H1 (cell line): ENCODE data around the gene KRTAP10-8. TPM values are rescaled to one million over a fixed set of nuclear protein-coding genes. Genes with fewer than 3 reads are reported as not detected.

Experiments used
- CTCF ChIA-PET: fragments of 300-600 bp; sonication (Branson Sonifier 250); formaldehyde crosslinking; loops from one replicate; lab custom pipeline; 2021; ENCODE audit not compliant: partially characterized antibody; lab: Charles Lee
- POLR2A ChIA-PET: fragments of 300-600 bp; sonication (Branson Sonifier 250); formaldehyde crosslinking; loops from one replicate; lab custom pipeline; 2021; ENCODE audit warnings: inconsistent platforms; ENCODE audit not compliant: partially characterized antibody; lab: Charles Lee
- DNase-seq, 2 experiments: peaks; one replicate each; pipeline versions ENCODE4 v3.0.0 to v3.0.0-alpha.2; 2010 to 2022; ENCODE audit warnings: low spot score in 2 of 2, low read depth in 1 of 2, mixed read lengths in 1 of 2
- FAIRE-seq: peaks from 2 replicates; lab custom pipeline; 2011; peaks lifted over from hg19 to GRCh38; lab: Jason Lieb, UNC
- H2AFZ ChIP-seq: 2 replicates; pipeline ENCODE4 v1.8.1; 2012; ENCODE audit warnings: low read length, inconsistent platforms
- H2AK5ac ChIP-seq: 2 replicates; pipeline ENCODE4 v1.6.1; 2013; ENCODE audit warnings: low read depth, low read length
- H2BK120ac ChIP-seq: replicated peaks from 2 replicates; pipeline ENCODE3; 2013; ENCODE audit warnings: low read depth, low read length, inconsistent platforms
- H2BK12ac ChIP-seq: 2 replicates; pipeline ENCODE4 v1.6.1; 2013; ENCODE audit warnings: low read depth, low read length
- H2BK15ac ChIP-seq: 2 replicates; pipeline ENCODE4 v1.6.1; 2013; ENCODE audit warnings: low read length
- H2BK20ac ChIP-seq: 2 replicates; pipeline ENCODE4 v1.6.1; 2013; ENCODE audit warnings: low read length
- H2BK5ac ChIP-seq: 2 replicates; pipeline ENCODE4 v1.6.1; 2013; ENCODE audit warnings: low read depth, low read length
- H3K14ac ChIP-seq: 2 replicates; pipeline ENCODE4 v1.6.1; 2013; ENCODE audit warnings: inconsistent platforms; ENCODE audit not compliant: insufficient read length
- H3K18ac ChIP-seq: 2 replicates; pipeline ENCODE4 v1.6.1; 2013; ENCODE audit warnings: low read length; ENCODE audit errors: extremely low read depth
- H3K23ac ChIP-seq: 2 replicates; pipeline ENCODE4 v1.6.1; 2013; ENCODE audit warnings: inconsistent platforms; ENCODE audit not compliant: insufficient read length
- H3K23me2 ChIP-seq: 2 replicates; pipeline ENCODE4 v1.6.1; 2013; ENCODE audit warnings: low read depth, low read length
- H3K27ac ChIP-seq: 2 replicates; pipeline ENCODE4 v1.6.1; 2011; ENCODE audit warnings: low read depth, low read length, inconsistent platforms
- H3K27me3 ChIP-seq, 4 experiments: replicated peaks in 1 of 4; 1 replicate in 1 of 4; 2 replicates in 3 of 4; pipeline versions ENCODE4 v1.6.1 to v1.8.1; 2011 to 2013; ENCODE audit warnings: low read length in 3 of 4, mild to moderate bottlenecking in 3 of 4, inconsistent platforms in 2 of 4, mixed read lengths in 2 of 4, moderate library complexity in 1 of 4; ENCODE audit not compliant: control insufficient read depth in 3 of 4, insufficient read depth in 3 of 4; ENCODE audit errors: extremely low read depth in 1 of 4
- H3K36me3 ChIP-seq, 4 experiments: 2 replicates each; pipeline versions ENCODE4 v1.6.1 to v1.8.1; 2011 to 2013; ENCODE audit warnings: mild to moderate bottlenecking in 4 of 4, low read length in 3 of 4, moderate library complexity in 2 of 4, control low read depth in 1 of 4, inconsistent platforms in 1 of 4; ENCODE audit not compliant: insufficient read depth in 4 of 4, control insufficient read depth in 2 of 4
- H3K4ac ChIP-seq: replicated peaks from 2 replicates; pipeline ENCODE3; 2013; ENCODE audit warnings: low read length, low read depth, mixed read lengths, inconsistent platforms; ENCODE audit not compliant: insufficient read length
- H3K4me1 ChIP-seq, 4 experiments: replicated peaks in 1 of 4; 1 replicate in 1 of 4; 2 replicates in 3 of 4; pipeline versions ENCODE4 v1.6.1 to v1.8.1; 2011 to 2013; ENCODE audit warnings: low read length in 3 of 4, inconsistent platforms in 2 of 4, mixed read lengths in 1 of 4; ENCODE audit not compliant: insufficient read depth in 4 of 4, control insufficient read depth in 3 of 4
- H3K4me2 ChIP-seq, 2 experiments: 2 replicates each; pipeline versions ENCODE4 v1.6.1 to v1.8.1; 2011 to 2013; ENCODE audit warnings: low read depth in 2 of 2, low read length in 2 of 2, control low read depth in 1 of 2, inconsistent platforms in 1 of 2, mild to moderate bottlenecking in 1 of 2; ENCODE audit not compliant: insufficient read depth in 1 of 2
- H3K4me3 ChIP-seq, 4 experiments: fragments of 200-600, 300-600 bp in 1 of 4; sonication (generic), shearing (Covaris generic), sonication (Bioruptor Twin) in 1 of 4; 2 replicates each; pipeline versions ENCODE4 v1.5.1 to v1.8.1; 2011 to 2016; ENCODE audit warnings: low read length in 4 of 4, low read depth in 3 of 4, control low read depth in 2 of 4, inconsistent platforms in 2 of 4, mild to moderate bottlenecking in 2 of 4, mixed read lengths in 1 of 4, moderate library complexity in 1 of 4; ENCODE audit not compliant: insufficient read depth in 2 of 4; ENCODE audit errors: extremely low read depth in 1 of 4
- H3K56ac ChIP-seq: replicated peaks from 2 replicates; pipeline ENCODE3; 2013; ENCODE audit warnings: low read depth, mild to moderate bottlenecking, mixed read lengths, low read length, inconsistent platforms; ENCODE audit not compliant: insufficient read length
- H3K79me1 ChIP-seq: 2 replicates; pipeline ENCODE4 v1.6.1; 2013; ENCODE audit warnings: low read depth, low read length, control low read depth
- H3K79me2 ChIP-seq, 2 experiments: 2 replicates each; pipeline versions ENCODE4 v1.6.1 to v1.8.1; 2012 to 2013; ENCODE audit warnings: low read length in 2 of 2, mild to moderate bottlenecking in 2 of 2, inconsistent platforms in 1 of 2; ENCODE audit not compliant: insufficient read depth in 2 of 2, control insufficient read depth in 1 of 2
- H3K9ac ChIP-seq, 4 experiments: replicated peaks in 1 of 4; 1 replicate in 1 of 4; 2 replicates in 3 of 4; pipeline versions ENCODE4 v1.6.1 to v1.8.1; 2011 to 2013; ENCODE audit warnings: low read depth in 3 of 4, low read length in 3 of 4, control low read depth in 2 of 4, mild to moderate bottlenecking in 2 of 4, moderate library complexity in 2 of 4, inconsistent platforms in 1 of 4; ENCODE audit errors: extremely low read depth in 1 of 4
- H3K9me3 ChIP-seq, 2 experiments: 2 replicates each; pipeline versions ENCODE4 v1.6.1 to v1.8.1; 2012 to 2013; ENCODE audit warnings: mild to moderate bottlenecking in 2 of 2, moderate library complexity in 2 of 2, control low read depth in 1 of 2, inconsistent platforms in 1 of 2, low read depth in 1 of 2, low read length in 1 of 2, mixed read lengths in 1 of 2; ENCODE audit not compliant: insufficient read depth in 2 of 2
- H4K20me1 ChIP-seq, 2 experiments: replicated peaks in 1 of 2; 2 replicates each; pipeline versions ENCODE3 to v1.8.1; 2011 to 2013; ENCODE audit warnings: inconsistent platforms in 2 of 2, low read length in 2 of 2, mild to moderate bottlenecking in 1 of 2; ENCODE audit not compliant: insufficient read depth in 2 of 2, control insufficient read depth in 1 of 2
- H4K5ac ChIP-seq: 2 replicates; pipeline ENCODE4 v1.6.1; 2013; ENCODE audit warnings: low read length, low read depth, mixed read lengths, inconsistent platforms; ENCODE audit not compliant: insufficient read length
- H4K8ac ChIP-seq: 2 replicates; pipeline ENCODE4 v1.8.0; 2013; ENCODE audit warnings: mild to moderate bottlenecking, moderate library complexity, low read length, inconsistent platforms; ENCODE audit not compliant: insufficient read depth; ENCODE audit errors: extremely low read depth
- H4K91ac ChIP-seq: replicated peaks from 2 replicates; pipeline ENCODE3; 2013; ENCODE audit warnings: low read length, mixed read lengths, inconsistent platforms; ENCODE audit not compliant: insufficient read length
- CBX8 ChIP-seq: fragments of 300-800, 300-1000 bp; sonication (generic); IDR thresholded peaks from 2 replicates; pipeline ENCODE4 v1.7.1; 2016; ENCODE audit warnings: low read depth, low read length, borderline replicate concordance
- CHD2 ChIP-seq: IDR thresholded peaks from 2 replicates; pipeline ENCODE4 v1.6.1; 2012; ENCODE audit warnings: low read length, improper control_type of control experiment
- CREB1 ChIP-seq: IDR thresholded peaks from 2 replicates; pipeline ENCODE4 v1.6.1; 2012; ENCODE audit warnings: inconsistent platforms
- GABPA ChIP-seq: IDR thresholded peaks from 2 replicates; pipeline ENCODE4 v1.6.1; 2011; ENCODE audit warnings: mild to moderate bottlenecking, low read length, moderate library complexity, borderline replicate concordance; ENCODE audit not compliant: insufficient read depth
- HDAC2 ChIP-seq, 2 experiments: fragments of 300-600 bp in 1 of 2; sonication (generic) in 1 of 2; IDR thresholded peaks; 2 replicates each; pipeline ENCODE4 v1.6.1; 2011 to 2012; ENCODE audit warnings: low read depth in 2 of 2, low read length in 2 of 2, mild to moderate bottlenecking in 2 of 2, moderate library complexity in 2 of 2, borderline replicate concordance in 1 of 2, inconsistent platforms in 1 of 2
- POLR2A ChIP-seq, 2 experiments: IDR thresholded peaks; 1 replicate in 1 of 2; 2 replicates in 1 of 2; pipeline ENCODE4 v1.6.1; 2011; ENCODE audit warnings: low read depth in 2 of 2, low read length in 2 of 2, mild to moderate bottlenecking in 2 of 2; ENCODE audit errors: control extremely low read depth in 1 of 2
- RAD21 ChIP-seq, 2 experiments: IDR thresholded peaks in 1 of 2; conservative IDR thresholded peaks in 1 of 2; 2 replicates each; pipeline ENCODE4 v1.6.1; 2011; ENCODE audit warnings: low read depth in 2 of 2, low read length in 2 of 2, improper control_type of control experiment in 1 of 2, inconsistent platforms in 1 of 2, mild to moderate bottlenecking in 1 of 2, moderate library complexity in 1 of 2
- RBBP5 ChIP-seq: IDR thresholded peaks from 2 replicates; pipeline ENCODE4 v1.7.1; 2012; ENCODE audit warnings: low read depth, mild to moderate bottlenecking, inconsistent platforms, low read length, moderate library complexity, borderline replicate concordance
- RXRA ChIP-seq: IDR thresholded peaks from 2 replicates; pipeline ENCODE4 v1.6.1; 2011; ENCODE audit warnings: low read depth, mild to moderate bottlenecking, low read length, moderate library complexity; ENCODE audit not compliant: insufficient read depth
- SP1 ChIP-seq: IDR thresholded peaks from 2 replicates; pipeline ENCODE4 v1.6.1; 2011; ENCODE audit warnings: low read depth, low read length
- TBP ChIP-seq: IDR thresholded peaks from 2 replicates; pipeline ENCODE4 v1.6.1; 2011; ENCODE audit warnings: low read depth, low read length, improper control_type of control experiment
- YY1 ChIP-seq: IDR thresholded peaks from 2 replicates; pipeline ENCODE4 v1.6.1; 2011; ENCODE audit warnings: low read depth, mild to moderate bottlenecking, low read length
- WGBS, 2 experiments: shearing (Covaris generic) in 1 of 2; methylation state at CpG; one replicate each; pipeline versions ENCODE4 v1.1.6 to v1.1.7; 2013 to 2015; ENCODE audit warnings: low lambda C conversion rate in 2 of 2, mixed read lengths in 2 of 2, inconsistent platforms in 1 of 2, low coverage in 1 of 2, missing lambda C conversion rate in 1 of 2; ENCODE audit not compliant: insufficient replicate concordance in 2 of 2, insufficient coverage in 1 of 2, insufficient read length in 1 of 2; ENCODE audit errors: extremely low coverage in 1 of 2, missing lambda C conversion rate in 1 of 2; 5-methylcytosine and 5-hydroxymethylcytosine counted together
- polyA plus RNA-seq, 7 experiments: library from polyadenylated mRNA; depleted of rRNA in 3 of 7; stranded (reverse) in 5 of 7; unstranded in 2 of 7; fragments of >200 nt in 5 of 7; fragments of 200-250 nt in 2 of 7; gene quantifications; 1 replicate in 5 of 7; 2 replicates in 1 of 7; 4 replicates in 1 of 7; pipeline versions ENCODE4 v1.2.1 to v1.2.3, GENCODE V29; 2011 to 2013; ENCODE audit warnings: missing spikeins in 2 of 7, mixed read lengths in 2 of 7
- total RNA-seq: library from RNA; stranded (reverse); fragmentation: NEBNext Ultra II Directional; extraction: Animal tissue kit (Norgen Biotek cat#: 25700); gene quantifications from 2 replicates; pipeline ENCODE4 v1.2.1, GENCODE V29; 2021
- TF ChIP-seq, protein P1 (sequence below): IDR thresholded peaks from 2 replicates; pipeline ENCODE4 v1.6.1; 2012; ENCODE audit warnings: inconsistent platforms

Gene KRTAP10-8
- total and polyA plus RNA-seq, 2 of the 8 experiments (the other 6 are each of a cell fraction or from before 2014, with no cell fraction given), result not detected

DNA sequence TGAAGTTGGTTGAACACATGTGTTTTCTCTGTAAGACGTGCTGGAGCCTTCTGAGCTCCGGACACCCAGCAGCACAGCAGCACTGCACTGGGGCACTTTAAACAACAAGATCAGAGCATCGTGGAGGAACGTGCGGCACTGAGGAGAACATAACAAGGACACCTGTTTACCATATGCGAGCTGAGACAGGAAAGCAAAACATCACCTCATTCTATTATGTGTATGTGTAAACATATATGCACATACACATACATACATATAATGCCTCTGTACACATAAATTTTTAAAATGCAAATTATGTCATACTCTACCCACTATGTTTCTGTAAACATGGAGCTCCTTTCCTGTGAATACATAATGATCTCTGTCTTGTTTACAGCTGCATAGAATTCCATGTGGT lies 16.4 kb upstream of the KRTAP10-8 start:
- H3K79me2 ChIP-seq, result no peaks in the 10 kb centered on the region
- FAIRE-seq, result no peak
- no peak overlapping the region for H3K18ac ChIP-seq
- ChIA-PET POLR2A (interaction anchor here (0.8 kb wide), 1 partner anchor 78 kb away, joined by 3 read pairs; no protein-coding TSS in a partner anchor), CTCF (interaction anchor here (0.8 to 1.4 kb wide), 4 partner anchors 15 to 198 kb away, joined by 3 to 5 read pairs (median 4); partner anchors contain the start of gene KRTAP10-5)
- no peak overlapping the region for H3K14ac ChIP-seq
- no peak overlapping the region for H3K23ac ChIP-seq
- H3K23me2 ChIP-seq, result 0 out of 2 replicates have a peak, but pooled peaks cover 4% of the 10 kb centered on the region
- H3K56ac ChIP-seq, result no peak overlapping the region
- peak overlapping the region; percentile 96 for H3K4ac ChIP-seq
- H2AK5ac ChIP-seq, result peak overlapping the region; percentile 75; the same call in 1 of the 2 replicates
- no peaks in the 10 kb centered on the region for H3K79me1 ChIP-seq
- H3K4me1 ChIP-seq, result peaks cover 2 to 20% (median 10%) of the 10 kb centered on the region in 4 experiments
- peak overlapping the region; percentile 96 for H2BK120ac ChIP-seq
- 89% methylated on average over 6 of the region's 6 CpGs; no CpG with 5 or more reads in 1 of the 2 experiments for WGBS, 2 experiments
- H4K8ac ChIP-seq, result no peak overlapping the region
- no peak overlapping the region for H3K4me3 ChIP-seq
- no peak overlapping the region for H3K9ac ChIP-seq
- H4K91ac ChIP-seq, result peak overlapping the region; percentile 88
- no peaks in the 10 kb centered on the region for H4K20me1 ChIP-seq
- DNase-seq, result peak in 1 of 2 experiments; percentile 37
- H2BK20ac ChIP-seq, result peak overlapping the region; percentile 94
- no peaks in the 10 kb centered on the region for H3K27me3 ChIP-seq
- no peaks in the 10 kb centered on the region for H3K36me3 ChIP-seq
- H2AFZ ChIP-seq, result no peak overlapping the region
- H4K5ac ChIP-seq, result peak overlapping the region; percentile 12
- H2BK15ac ChIP-seq, result 0 out of 2 replicates have a peak overlapping the region, but pooled peaks have one; percentile 5
- no peak overlapping the region for H3K27ac ChIP-seq
- peak overlapping the region; percentile 72; the same call in 1 of the 2 replicates for H2BK5ac ChIP-seq
- H3K9me3 ChIP-seq, result no peaks in the 10 kb centered on the region
- H2BK12ac ChIP-seq, result 0 out of 2 replicates have a peak overlapping the region, but pooled peaks have one; percentile 96
- no peak overlapping the region for H3K4me2 ChIP-seq
- TF ChIP-seq HDAC2 (IDR thresholded peaks at IDR 0.05; ENCODE audit: borderline replicate concordance in 1 of 2, low read depth in 2 of 2, low read length in 2 of 2) (no peak), RAD21 (IDR thresholded peaks at IDR 0.05 in 1 of 2, conservative IDR thresholded peaks at IDR 0.05 in 1 of 2; ENCODE audit: low read depth in 2 of 2, low read length in 2 of 2) (no peak), RBBP5 (no peak), CREB1 (no peak), YY1 (no peak), GABPA (no peak), TBP (no peak), POLR2A (IDR thresholded peaks at IDR 0.05; ENCODE audit: control extremely low read depth in 1 of 2, low read depth in 2 of 2, low read length in 2 of 2) (no peak), CHD2 (no peak), RXRA (no peak), SP1 (no peak), CBX8 (no peak)
- TF ChIP-seq, protein P1, sequence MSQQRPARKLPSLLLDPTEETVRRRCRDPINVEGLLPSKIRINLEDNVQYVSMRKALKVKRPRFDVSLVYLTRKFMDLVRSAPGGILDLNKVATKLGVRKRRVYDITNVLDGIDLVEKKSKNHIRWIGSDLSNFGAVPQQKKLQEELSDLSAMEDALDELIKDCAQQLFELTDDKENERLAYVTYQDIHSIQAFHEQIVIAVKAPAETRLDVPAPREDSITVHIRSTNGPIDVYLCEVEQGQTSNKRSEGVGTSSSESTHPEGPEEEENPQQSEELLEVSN, result no peak
